Fibroblast of lung (primary cell): ENCODE measurements around the gene SIRPG.

ENCODE experiments used
- CTCF ChIP-seq, 2 donors: IDR thresholded peaks in 1 of 2; conservative IDR thresholded peaks in 1 of 2; 1 replicate in 1 of 2; 2 replicates in 1 of 2; pipeline ENCODE4 v1.5.1; 2011 to 2012; ENCODE audit warnings: low read length in 2 of 2, control low read depth in 1 of 2, inconsistent platforms in 1 of 2, low read depth in 1 of 2, mild to moderate bottlenecking in 1 of 2
- EZH2 ChIP-seq: IDR thresholded peaks from 2 replicates; pipeline ENCODE4 v1.5.1; 2012; ENCODE audit warnings: low read length, control low read depth, mild to moderate bottlenecking; ENCODE audit errors: missing control alignments

- TF ChIP-seq CTCF (conservative IDR thresholded peaks at IDR 0.05 in 1 of 2, IDR thresholded peaks at IDR 0.05 in 1 of 2; ENCODE audit: low read depth in 1 of 2, low read length in 2 of 2) (no peak), EZH2 (no peak)
These were observed 9.2 kb upstream of the SIRPG start for GRCh38 chr20:1666802-1667201.
